H9 (cell line): ENCODE results near the gene HAL. TPM values are rescaled to one million over a fixed set of nuclear protein-coding genes. Genes with fewer than 3 reads are reported as not detected.

Source experiments
- DNase-seq: peaks from one replicate; pipeline ENCODE4 v3.0.0-alpha.2; 2017
- H2AFZ ChIP-seq: one replicate; pipeline ENCODE4 v1.6.1; 2013; ENCODE audit warnings: mild to moderate bottlenecking, low read length, control low read depth, moderate library complexity
- H2AK5ac ChIP-seq: 2 replicates; pipeline ENCODE4 v1.6.1; 2013; ENCODE audit warnings: low read length, control low read depth, mixed read lengths; ENCODE audit not compliant: insufficient read length
- H2BK120ac ChIP-seq: one replicate; pipeline ENCODE4 v1.6.1; 2013; ENCODE audit warnings: low read depth, mild to moderate bottlenecking, low read length, control low read depth, inconsistent platforms; ENCODE audit not compliant: poor library complexity, severe bottlenecking
- H2BK12ac ChIP-seq: 2 replicates; pipeline ENCODE4 v1.6.1; 2013; ENCODE audit warnings: low read length, control low read depth, mixed read lengths, low read depth; ENCODE audit not compliant: insufficient read length
- H2BK15ac ChIP-seq: 2 replicates; pipeline ENCODE4 v1.6.1; 2013; ENCODE audit warnings: low read depth, low read length, control low read depth
- H2BK20ac ChIP-seq: one replicate; pipeline ENCODE4 v1.6.1; 2013; ENCODE audit warnings: low read depth, mild to moderate bottlenecking, low read length, control low read depth, inconsistent platforms; ENCODE audit not compliant: poor library complexity, severe bottlenecking
- H2BK5ac ChIP-seq: 2 replicates; pipeline ENCODE4 v1.6.1; 2013; ENCODE audit warnings: low read length, control low read depth, mixed read lengths; ENCODE audit not compliant: insufficient read length
- H3K14ac ChIP-seq: 2 replicates; pipeline ENCODE4 v1.6.1; 2013; ENCODE audit warnings: low read length, control low read depth; ENCODE audit not compliant: insufficient read depth
- H3K18ac ChIP-seq: 2 replicates; pipeline ENCODE4 v1.6.1; 2013; ENCODE audit warnings: low read depth, mild to moderate bottlenecking, mixed read lengths, low read length, control low read depth; ENCODE audit not compliant: insufficient read length
- H3K23ac ChIP-seq: 2 replicates; pipeline ENCODE4 v1.6.1; 2013; ENCODE audit warnings: low read length, control low read depth, mixed read lengths, low read depth; ENCODE audit not compliant: insufficient read length
- H3K23me2 ChIP-seq: 2 replicates; pipeline ENCODE4 v1.6.1; 2013; ENCODE audit warnings: low read depth, mild to moderate bottlenecking, mixed read lengths, low read length, control low read depth; ENCODE audit not compliant: insufficient read length, poor library complexity, severe bottlenecking
- H3K27ac ChIP-seq: 2 replicates; pipeline ENCODE4 v1.5.1; 2013; ENCODE audit warnings: low read length, control low read depth, mixed read lengths, low read depth; ENCODE audit not compliant: insufficient read length
- H3K27me3 ChIP-seq: 2 replicates; pipeline ENCODE4 v1.6.1; 2013; ENCODE audit warnings: low read length, control low read depth, inconsistent platforms; ENCODE audit not compliant: insufficient read depth
- H3K4ac ChIP-seq: 2 replicates; pipeline ENCODE4 v1.6.1; 2013; ENCODE audit warnings: low read depth, mild to moderate bottlenecking, control low read depth, inconsistent platforms, low read length, moderate library complexity
- H3K4me1 ChIP-seq: 2 replicates; pipeline ENCODE4 v1.6.1; 2013; ENCODE audit warnings: low read length, control low read depth, inconsistent platforms; ENCODE audit not compliant: insufficient read depth
- H3K4me2 ChIP-seq: 2 replicates; pipeline ENCODE4 v1.6.1; 2013; ENCODE audit warnings: low read length, control low read depth, mixed read lengths; ENCODE audit not compliant: insufficient read length, insufficient read depth
- H3K56ac ChIP-seq: 2 replicates; pipeline ENCODE4 v1.6.1; 2013; ENCODE audit warnings: low read depth, mild to moderate bottlenecking, mixed read lengths, low read length, control low read depth; ENCODE audit not compliant: insufficient read length
- H3K79me1 ChIP-seq: 2 replicates; pipeline ENCODE4 v1.6.1; 2013; ENCODE audit warnings: low read depth, mild to moderate bottlenecking, moderate library complexity, low read length, control low read depth, inconsistent platforms; ENCODE audit not compliant: insufficient read depth, poor library complexity, severe bottlenecking
- H3K79me2 ChIP-seq: 2 replicates; pipeline ENCODE4 v1.6.1; 2013; ENCODE audit warnings: low read length, control low read depth, inconsistent platforms; ENCODE audit not compliant: insufficient read depth
- H3K9ac ChIP-seq: 2 replicates; pipeline ENCODE4 v1.6.1; 2013; ENCODE audit warnings: low read length, control low read depth, mixed read lengths; ENCODE audit not compliant: insufficient read length; ENCODE audit errors: extremely low read depth
- H3K9me3 ChIP-seq: one replicate; pipeline ENCODE4 v1.6.1; 2013; ENCODE audit warnings: low read depth, low read length, inconsistent platforms; ENCODE audit not compliant: control insufficient read depth
- H3T11ph ChIP-seq: one replicate; pipeline ENCODE4 v1.6.1; 2013; ENCODE audit warnings: mild to moderate bottlenecking, low read length, control low read depth, inconsistent platforms
- H4K20me1 ChIP-seq: one replicate; pipeline ENCODE4 v1.6.1; 2013; ENCODE audit not compliant: control insufficient read depth, insufficient read length, insufficient read depth
- H4K5ac ChIP-seq: 2 replicates; pipeline ENCODE4 v1.6.1; 2013; ENCODE audit warnings: low read depth, mild to moderate bottlenecking, mixed read lengths, low read length, control low read depth; ENCODE audit not compliant: insufficient read length
- H4K8ac ChIP-seq: replicated peaks from 2 replicates; pipeline ENCODE4 v1.6.1; 2013; ENCODE audit warnings: low read length, control low read depth, mixed read lengths, low read depth; ENCODE audit not compliant: insufficient read length
- H4K91ac ChIP-seq: 2 replicates; pipeline ENCODE4 v1.6.1; 2013; ENCODE audit warnings: low read depth, mild to moderate bottlenecking, moderate library complexity, mixed read lengths, low read length, control low read depth; ENCODE audit not compliant: insufficient read length
- H3K27ac Mint-ChIP-seq, 3 experiments: 2 replicates in 2 of 3; 3 replicates in 1 of 3; pipeline ENCODE4 v1.8.0; 2020 to 2021; ENCODE audit warnings: mixed read lengths in 3 of 3, mild to moderate bottlenecking in 1 of 3, moderate library complexity in 1 of 3
- H3K27me3 Mint-ChIP-seq: 2 replicates; pipeline ENCODE4 v1.8.0; 2021; ENCODE audit warnings: low read depth, mild to moderate bottlenecking, moderate library complexity, mixed read lengths
- H3K36me3 Mint-ChIP-seq, 3 experiments: 2 replicates in 2 of 3; 3 replicates in 1 of 3; pipeline ENCODE4 v1.8.0; 2020 to 2021; ENCODE audit warnings: low read depth in 3 of 3, mixed read lengths in 3 of 3; ENCODE audit not compliant: insufficient read depth in 1 of 3
- H3K4me1 Mint-ChIP-seq, 2 experiments: 2 replicates each; pipeline ENCODE4 v1.8.0; 2020; ENCODE audit warnings: mixed read lengths in 2 of 2
- H3K4me3 Mint-ChIP-seq, 2 experiments: 2 replicates in 1 of 2; 3 replicates in 1 of 2; pipeline ENCODE4 v1.8.0; 2020 to 2021; ENCODE audit warnings: mild to moderate bottlenecking in 2 of 2, mixed read lengths in 2 of 2, moderate library complexity in 1 of 2
- H3K9me3 Mint-ChIP-seq, 2 experiments: 2 replicates in 1 of 2; 3 replicates in 1 of 2; pipeline ENCODE4 v1.8.0; 2020; ENCODE audit warnings: mild to moderate bottlenecking in 2 of 2, mixed read lengths in 2 of 2, moderate library complexity in 1 of 2
- WGBS: extraction: QIAGEN DNeasy Blood & Tissue Kit; methylation state at CpG from one replicate; pipeline ENCODE4 v1.1.7; 2013; ENCODE audit warnings: missing lambda C conversion rate, low lambda C conversion rate, mixed read lengths; ENCODE audit not compliant: insufficient read length; ENCODE audit errors: extremely low coverage; 5-methylcytosine and 5-hydroxymethylcytosine counted together
- total RNA-seq: library from RNA; stranded (reverse); gene quantifications from 2 replicates; pipeline ENCODE4 v1.2.1, GENCODE V29; 2021
- TF ChIP-seq, protein P1 (sequence below): fragments of 200-600 bp; sonication (generic); conservative IDR thresholded peaks from 3 replicates; pipeline ENCODE4 v1.8.0; 2021; ENCODE audit warnings: antibody characterized with exemption, mild to moderate bottlenecking

Gene HAL
- total RNA-seq, 1 experiment from 2014 or later = 0.35 TPM

GRCh38 chr12:95972832-95973456 lies 23.2 kb downstream of the HAL start:
- no peak overlapping the region for H3K18ac ChIP-seq
- H3K27ac Mint-ChIP-seq = no peak overlapping the region

More at GRCh38 chr12:95972832-95973456, 23.2 kb downstream of the HAL start:
- no peaks in the 10 kb centered on the region for H3K23me2 ChIP-seq
- no peak overlapping the region for H2AK5ac ChIP-seq
- no peaks in the 10 kb centered on the region; the same call in 1 of the 2 replicates for H3K4me1 ChIP-seq
- WGBS = no CpG with 5 or more reads among the region's 4 CpGs
- TF ChIP-seq, protein P1, sequence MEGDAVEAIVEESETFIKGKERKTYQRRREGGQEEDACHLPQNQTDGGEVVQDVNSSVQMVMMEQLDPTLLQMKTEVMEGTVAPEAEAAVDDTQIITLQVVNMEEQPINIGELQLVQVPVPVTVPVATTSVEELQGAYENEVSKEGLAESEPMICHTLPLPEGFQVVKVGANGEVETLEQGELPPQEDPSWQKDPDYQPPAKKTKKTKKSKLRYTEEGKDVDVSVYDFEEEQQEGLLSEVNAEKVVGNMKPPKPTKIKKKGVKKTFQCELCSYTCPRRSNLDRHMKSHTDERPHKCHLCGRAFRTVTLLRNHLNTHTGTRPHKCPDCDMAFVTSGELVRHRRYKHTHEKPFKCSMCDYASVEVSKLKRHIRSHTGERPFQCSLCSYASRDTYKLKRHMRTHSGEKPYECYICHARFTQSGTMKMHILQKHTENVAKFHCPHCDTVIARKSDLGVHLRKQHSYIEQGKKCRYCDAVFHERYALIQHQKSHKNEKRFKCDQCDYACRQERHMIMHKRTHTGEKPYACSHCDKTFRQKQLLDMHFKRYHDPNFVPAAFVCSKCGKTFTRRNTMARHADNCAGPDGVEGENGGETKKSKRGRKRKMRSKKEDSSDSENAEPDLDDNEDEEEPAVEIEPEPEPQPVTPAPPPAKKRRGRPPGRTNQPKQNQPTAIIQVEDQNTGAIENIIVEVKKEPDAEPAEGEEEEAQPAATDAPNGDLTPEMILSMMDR = no peak
- H4K20me1 ChIP-seq = no peaks in the 10 kb centered on the region
- no peak overlapping the region for H3K9ac ChIP-seq
- no peak overlapping the region for H3K14ac ChIP-seq
- no peak overlapping the region for H3K27ac ChIP-seq
- no peak overlapping the region for H3K23ac ChIP-seq
- H3K56ac ChIP-seq = no peak overlapping the region
- no peak overlapping the region for H4K5ac ChIP-seq
- peaks cover 6 to 7% of the 10 kb centered on the region in 2 experiments; a peak in 4 of 5 replicates for H3K9me3 Mint-ChIP-seq
- H2BK15ac ChIP-seq = no peak overlapping the region
- no peak overlapping the region for H3K4me2 ChIP-seq
- H2BK5ac ChIP-seq = no peak overlapping the region
- H3K27me3 ChIP-seq = no peaks in the 10 kb centered on the region
- no peak overlapping the region for H2BK120ac ChIP-seq
- H3K4ac ChIP-seq = no peak overlapping the region
- peaks cover 24 to 34% of the 10 kb centered on the region in 2 experiments for H3K4me1 Mint-ChIP-seq
- H4K91ac ChIP-seq = no peak overlapping the region
- no peaks in the 10 kb centered on the region for H3K79me1 ChIP-seq
- no peak overlapping the region for H4K8ac ChIP-seq
- no peak overlapping the region for H2BK20ac ChIP-seq
- H3K79me2 ChIP-seq = no peaks in the 10 kb centered on the region
- H3K9me3 ChIP-seq = no peaks in the 10 kb centered on the region
- DNase-seq = no peak
- H2BK12ac ChIP-seq = no peak overlapping the region
- H2AFZ ChIP-seq = no peak overlapping the region
- H3T11ph ChIP-seq = no peak overlapping the region
- H3K27me3 Mint-ChIP-seq = no peaks in the 10 kb centered on the region; the same call in 1 of the 2 replicates
- H3K36me3 Mint-ChIP-seq = peaks cover 0 to 11% (median 6%) of the 10 kb centered on the region in 3 experiments; a peak in 5 of 7 replicates
- H3K4me3 Mint-ChIP-seq = no peak overlapping the region
